Loucy (cell line): ENCODE results near the gene UNC119B.

Experiments used
- H2AFZ ChIP-seq: fragments of 200-600 bp; sonication (generic); 2 replicates; pipeline ENCODE4 v1.6.0; 2016; ENCODE audit warnings: antibody characterized with exemption, mild to moderate bottlenecking, low read length, moderate library complexity
- H3F3A ChIP-seq: fragments of 200-600 bp; 2 replicates; pipeline ENCODE4 v1.6.0; 2016; ENCODE audit warnings: antibody characterized with exemption, low read depth, mild to moderate bottlenecking
- H3K27me3 ChIP-seq: fragments of 200-600 bp; sonication (generic); 2 replicates; pipeline ENCODE4 v1.6.1; 2014; ENCODE audit warnings: low read length, mild to moderate bottlenecking; ENCODE audit not compliant: insufficient read depth, poor library complexity, severe bottlenecking
- H3K36me3 ChIP-seq: fragments of 200-600 bp; sonication (generic); 2 replicates; pipeline ENCODE4 v1.6.1; 2016; ENCODE audit warnings: low read length; ENCODE audit not compliant: insufficient read depth
- H3K4me1 ChIP-seq: fragments of 200-600 bp; sonication (generic); 2 replicates; pipeline ENCODE4 v1.5.1; 2014; ENCODE audit warnings: low read length, mild to moderate bottlenecking; ENCODE audit not compliant: insufficient read depth, poor library complexity, severe bottlenecking
- H3K4me2 ChIP-seq: fragments of 200-600 bp; sonication (generic); 2 replicates; pipeline ENCODE4 v1.6.0; 2014; ENCODE audit warnings: antibody characterized with exemption, low read length, low read depth, mild to moderate bottlenecking; ENCODE audit not compliant: poor library complexity, severe bottlenecking
- H3K4me3 ChIP-seq: fragments of 200-600 bp; sonication (generic); 2 replicates; pipeline ENCODE4 v1.5.1; 2014; ENCODE audit warnings: low read length, mild to moderate bottlenecking, mixed read lengths; ENCODE audit not compliant: poor library complexity, severe bottlenecking
- H3K79me2 ChIP-seq: fragments of 200-600 bp; sonication (generic); 2 replicates; pipeline ENCODE4 v1.6.1; 2014; ENCODE audit warnings: low read length; ENCODE audit not compliant: insufficient read depth
- H3K9ac ChIP-seq: fragments of 200-600 bp; sonication (generic); 2 replicates; pipeline ENCODE4 v1.6.0; 2014; ENCODE audit warnings: mild to moderate bottlenecking, low read depth, low read length, moderate library complexity; ENCODE audit not compliant: poor library complexity, severe bottlenecking
- H3K9me2 ChIP-seq: fragments of 200-600 bp; sonication (generic); replicated peaks from 2 replicates; pipeline ENCODE4 v1.6.1; 2016; ENCODE audit warnings: low read depth, low read length, mixed read lengths
- H3K9me3 ChIP-seq: fragments of 200-600 bp; sonication (generic); 2 replicates; pipeline ENCODE4 v1.6.1; 2014; ENCODE audit warnings: mild to moderate bottlenecking, antibody characterized with exemption, low read length, low read depth; ENCODE audit not compliant: insufficient read depth
- H4K20me1 ChIP-seq: fragments of 200-600 bp; sonication (generic); 2 replicates; pipeline ENCODE4 v1.6.0; 2014; ENCODE audit warnings: antibody characterized with exemption, low read length, mild to moderate bottlenecking; ENCODE audit not compliant: insufficient read depth, poor library complexity, severe bottlenecking
- EZH2phosphoT487 ChIP-seq: fragments of 200-600 bp; IDR thresholded peaks from 2 replicates; pipeline ENCODE4 v1.6.1; 2018; ENCODE audit warnings: antibody characterized with exemption, mild to moderate bottlenecking, moderate library complexity, borderline replicate concordance
- TF ChIP-seq, protein P1 (sequence below): fragments of 200-600 bp; sonication (generic); conservative IDR thresholded peaks from 2 replicates; pipeline ENCODE4 v1.5.1; 2014; ENCODE audit warnings: mild to moderate bottlenecking, antibody characterized with exemption, low read length

The UNC119B gene

DNA sequence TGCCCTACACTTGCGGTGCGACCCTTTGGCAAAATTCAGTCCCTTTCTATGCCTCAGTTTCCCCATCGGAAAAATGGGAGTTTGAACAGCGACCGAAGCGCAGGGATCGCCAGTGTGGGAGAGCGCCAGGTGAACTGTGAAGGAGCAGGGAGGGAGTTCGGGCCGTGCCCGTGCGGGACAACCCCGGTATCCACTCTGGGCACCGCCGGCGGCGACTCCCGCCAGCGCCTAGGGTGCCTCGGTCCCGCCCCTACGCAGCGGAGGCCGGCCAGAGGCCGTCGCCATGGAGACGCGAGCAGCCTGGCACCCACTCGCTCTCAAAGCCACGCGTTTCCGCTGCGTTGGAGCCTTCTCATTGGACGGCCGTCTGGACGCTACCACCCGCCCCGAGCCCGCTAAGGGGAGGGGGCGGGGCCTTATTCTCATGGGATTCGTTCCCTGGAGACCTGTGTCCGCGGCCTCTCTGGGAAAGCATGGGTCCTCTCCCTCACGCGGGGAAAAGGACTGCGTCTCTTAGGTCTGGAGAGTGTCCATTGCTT lies 24.0 kb upstream of the UNC119B start:
- Histone ChIP-seq H3F3A (peaks cover 4% of the 10 kb centered on the region; the same call in 1 of the 2 replicates), H3K4me2 (peak overlapping the region; percentile 85), H4K20me1 (peaks cover 38% of the 10 kb centered on the region), H3K4me3 (peak overlapping the region; percentile 89), H3K9ac (peak overlapping the region; percentile 72), H3K27me3 (no peaks in the 10 kb centered on the region), H3K9me2 (no peaks in the 10 kb centered on the region), H3K36me3 (no peaks in the 10 kb centered on the region), H3K9me3 (no peaks in the 10 kb centered on the region), H3K79me2 (peaks cover 42% of the 10 kb centered on the region), H3K4me1 (peaks cover 39% of the 10 kb centered on the region), H2AFZ (peak overlapping the region; percentile 91)
- TF ChIP-seq, protein P1, sequence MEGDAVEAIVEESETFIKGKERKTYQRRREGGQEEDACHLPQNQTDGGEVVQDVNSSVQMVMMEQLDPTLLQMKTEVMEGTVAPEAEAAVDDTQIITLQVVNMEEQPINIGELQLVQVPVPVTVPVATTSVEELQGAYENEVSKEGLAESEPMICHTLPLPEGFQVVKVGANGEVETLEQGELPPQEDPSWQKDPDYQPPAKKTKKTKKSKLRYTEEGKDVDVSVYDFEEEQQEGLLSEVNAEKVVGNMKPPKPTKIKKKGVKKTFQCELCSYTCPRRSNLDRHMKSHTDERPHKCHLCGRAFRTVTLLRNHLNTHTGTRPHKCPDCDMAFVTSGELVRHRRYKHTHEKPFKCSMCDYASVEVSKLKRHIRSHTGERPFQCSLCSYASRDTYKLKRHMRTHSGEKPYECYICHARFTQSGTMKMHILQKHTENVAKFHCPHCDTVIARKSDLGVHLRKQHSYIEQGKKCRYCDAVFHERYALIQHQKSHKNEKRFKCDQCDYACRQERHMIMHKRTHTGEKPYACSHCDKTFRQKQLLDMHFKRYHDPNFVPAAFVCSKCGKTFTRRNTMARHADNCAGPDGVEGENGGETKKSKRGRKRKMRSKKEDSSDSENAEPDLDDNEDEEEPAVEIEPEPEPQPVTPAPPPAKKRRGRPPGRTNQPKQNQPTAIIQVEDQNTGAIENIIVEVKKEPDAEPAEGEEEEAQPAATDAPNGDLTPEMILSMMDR = no peak
- no peak for TF ChIP-seq EZH2phosphoT487

- Histone ChIP-seq H3K9ac (peak within 1 kb of the TSS; percentile 96), H3K4me3 (peak within 1 kb of the TSS; percentile 89), H3K9me2 (no peaks in the 10 kb centered on the region), H3F3A (peaks cover 4% of the 10 kb centered on the region; the same call in 1 of the 2 replicates), H3K9me3 (no peaks in the 10 kb centered on the region), H3K79me2 (peaks cover 50% of the 10 kb centered on the region), H3K4me2 (peak within 1 kb of the TSS; percentile 99), H2AFZ (peak within 1 kb of the TSS; percentile 91), H4K20me1 (peaks cover 45% of the 10 kb centered on the region), H3K4me1 (peaks cover 45% of the 10 kb centered on the region), H3K36me3 (no peaks in the 10 kb centered on the region), H3K27me3 (no peaks in the 10 kb centered on the region)
- no peak for TF ChIP-seq EZH2phosphoT487
These were observed 23.3 kb upstream of the UNC119B start, which contains the start of gene MLEC for GRCh38 chr12:120686690-120687577. TSS of gene MLEC (plus strand) at chr12:120687149. CDS start at chr12:120687297, 148 bp downstream.

- TF ChIP-seq, protein P1 = no peak
- TF ChIP-seq EZH2phosphoT487 = no peak
- Histone ChIP-seq H3K4me2 (peak overlapping the region; percentile 99), H2AFZ (no peak overlapping the region), H3K4me1 (peaks cover 52% of the 10 kb centered on the region), H4K20me1 (peaks cover 53% of the 10 kb centered on the region), H3K9me2 (no peaks in the 10 kb centered on the region), H3K9me3 (no peaks in the 10 kb centered on the region), H3K4me3 (peak overlapping the region; percentile 89), H3K9ac (peak overlapping the region; percentile 96), H3K79me2 (peaks cover 58% of the 10 kb centered on the region), H3K27me3 (no peaks in the 10 kb centered on the region), H3F3A (peaks cover 4% of the 10 kb centered on the region; the same call in 1 of the 2 replicates), H3K36me3 (peaks cover under 1% of the 10 kb centered on the region; the same call in 1 of the 2 replicates)
These were observed 22.5 kb upstream of the UNC119B start for GRCh38 chr12:120687578-120688289.
